Dendritic cell treated with granulocyte-macrophage colony-stimulating factor and Interleukin-4, amounts not matched to agents 40 ng/mL and 50 ng/mL, for 4 days (primary cell): ENCODE results near the gene GLO1.
A peak's percentile ranks its signal among the peaks of the same experiment; 100 is the strongest.

ENCODE experiments used
- H3K27ac Mint-ChIP-seq: one replicate; pipeline ENCODE4 v1.8.0; 2022; ENCODE audit warnings: mild to moderate bottlenecking, mixed read lengths
- H3K27me3 Mint-ChIP-seq: one replicate; pipeline ENCODE4 v1.8.0; 2022; ENCODE audit warnings: mild to moderate bottlenecking, mixed read lengths
- H3K36me3 Mint-ChIP-seq: one replicate; pipeline ENCODE4 v1.8.0; 2022; ENCODE audit warnings: low read depth, mixed read lengths
- H3K4me1 Mint-ChIP-seq: one replicate; pipeline ENCODE4 v1.8.0; 2022; ENCODE audit warnings: low read depth, mixed read lengths
- H3K4me3 Mint-ChIP-seq: one replicate; pipeline ENCODE4 v1.8.0; 2022; ENCODE audit warnings: mild to moderate bottlenecking, moderate library complexity, mixed read lengths
- H3K9me3 Mint-ChIP-seq: one replicate; pipeline ENCODE4 v1.8.0; 2022; ENCODE audit warnings: mixed read lengths
- intact Hi-C: fragments of 100-400 bp; cut with micrococcal nuclease; formaldehyde crosslinking; loops from one replicate; pipeline ENCODE4 v1.15.0; 2022

Gene GLO1

DNA sequence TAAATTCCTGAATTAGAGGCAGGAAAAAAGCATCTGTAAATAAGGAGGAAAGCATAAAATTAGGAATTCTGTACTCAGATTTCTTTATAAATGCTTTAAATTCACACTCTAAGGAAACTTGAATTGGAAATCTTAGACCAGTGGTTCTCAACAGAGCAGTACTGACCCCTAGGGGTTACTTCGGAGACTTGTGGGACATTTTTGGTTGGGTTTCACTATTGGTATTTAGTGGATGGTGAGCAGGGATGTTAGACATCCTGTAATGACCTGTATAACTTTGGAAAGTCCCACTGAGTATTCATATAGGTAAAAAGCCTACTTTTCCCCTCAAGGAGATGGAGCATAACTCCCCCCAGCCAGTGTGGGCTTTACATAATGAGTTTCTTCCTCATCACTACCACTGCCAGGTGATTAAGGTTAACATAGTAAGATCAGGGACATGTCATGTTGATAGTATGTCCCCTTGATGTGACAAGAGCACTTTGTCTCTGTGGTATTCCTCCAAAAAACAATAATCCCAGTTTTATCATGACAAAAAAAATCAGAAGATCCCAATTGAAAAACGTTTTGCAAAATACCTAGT is 31.0 kb downstream of the GLO1 start:
- intact Hi-C loops = no loop called here
- Mint-ChIP-seq H3K4me1 (peaks cover 17% of the 10 kb centered on the region), H3K36me3 (peaks cover 12% of the 10 kb centered on the region), H3K27ac (no peak overlapping the region), H3K4me3 (no peak overlapping the region), H3K9me3 (no peaks in the 10 kb centered on the region), H3K27me3 (peaks cover 2% of the 10 kb centered on the region)

GRCh38 chr6:38658418-38659167 is 44.4 kb downstream of the GLO1 start:
- Mint-ChIP-seq H3K27ac (no peak overlapping the region), H3K9me3 (no peaks in the 10 kb centered on the region), H3K4me1 (peaks cover 4% of the 10 kb centered on the region), H3K4me3 (no peak overlapping the region), H3K36me3 (no peaks in the 10 kb centered on the region), H3K27me3 (no peaks in the 10 kb centered on the region)
- intact Hi-C loops = no loop called here

DNA sequence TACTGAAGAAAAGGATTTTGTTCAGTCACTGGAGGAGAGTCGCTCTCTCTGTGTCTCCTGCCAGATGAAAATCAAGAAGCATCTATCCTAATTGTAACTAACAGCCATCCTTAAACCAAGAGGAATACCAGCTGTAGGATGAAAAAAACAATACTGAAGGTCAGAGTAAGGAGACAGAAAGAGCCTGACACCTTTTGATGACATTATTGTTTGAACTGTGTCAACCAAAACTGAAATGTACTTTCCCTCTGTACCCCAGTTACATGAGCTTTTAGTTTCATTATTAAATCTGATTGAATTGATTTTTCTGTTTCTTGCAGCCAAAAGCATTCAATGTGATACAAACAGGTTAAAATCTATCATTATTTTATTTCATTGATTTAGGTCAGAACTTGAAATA is 46.0 kb downstream of the GLO1 start:
- Mint-ChIP-seq H3K4me1 (peaks cover 4% of the 10 kb centered on the region), H3K36me3 (no peaks in the 10 kb centered on the region), H3K4me3 (no peak overlapping the region), H3K9me3 (no peaks in the 10 kb centered on the region), H3K27ac (no peak overlapping the region), H3K27me3 (no peaks in the 10 kb centered on the region)
- intact Hi-C loops = no loop called here

DNA sequence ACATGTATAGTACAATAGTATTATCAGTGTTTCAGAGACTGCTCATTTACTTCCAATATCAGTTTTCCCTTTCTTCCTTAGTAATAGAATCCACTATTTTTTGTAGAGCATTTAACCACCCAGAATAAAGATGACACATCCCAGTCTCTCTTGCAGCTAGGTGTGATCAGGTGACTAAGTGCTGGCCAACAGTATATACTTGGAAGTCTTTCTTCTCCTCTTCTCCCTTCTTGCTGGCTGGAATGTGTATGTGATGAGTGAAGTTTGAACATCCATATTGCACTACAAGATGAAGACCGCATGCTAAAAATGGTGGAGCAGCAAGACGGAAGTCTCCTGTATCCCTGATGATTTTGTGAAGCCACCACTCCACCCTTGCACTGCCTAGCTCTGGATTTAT is 48.7 kb downstream of the GLO1 start:
- no peak overlapping the region for H3K27ac Mint-ChIP-seq

DNA sequence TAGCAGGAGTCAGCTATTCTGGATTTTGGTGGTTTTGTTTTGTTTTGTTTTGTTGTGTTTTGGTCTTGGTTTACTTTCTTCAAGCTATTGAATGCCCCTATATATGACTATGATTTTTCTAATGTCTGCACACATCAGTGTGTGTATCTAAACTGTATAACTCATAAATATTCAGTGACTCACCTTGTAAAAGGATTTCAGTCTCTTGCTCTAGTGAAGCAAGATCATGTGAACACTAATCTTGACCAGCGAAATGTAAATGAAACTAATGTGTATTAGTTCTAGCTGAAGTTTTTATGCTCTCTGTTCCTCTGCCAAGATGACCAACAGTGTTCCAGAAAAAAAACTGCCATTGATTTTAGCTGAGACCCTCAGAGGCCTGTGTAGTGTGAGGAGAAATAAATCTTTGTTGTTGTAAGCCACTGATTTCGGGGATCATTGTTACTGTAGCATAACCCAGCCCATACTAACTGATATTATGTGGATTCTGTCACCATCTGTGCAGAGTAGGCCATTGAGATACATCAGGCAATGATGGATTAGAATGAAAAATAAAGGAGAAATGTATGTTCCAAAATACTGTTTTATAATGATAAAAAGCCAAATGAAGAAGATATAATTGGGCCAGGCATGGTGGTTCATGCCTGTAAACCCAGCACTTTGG is 51.7 kb downstream of the GLO1 start:
- no peak overlapping the region for H3K27ac Mint-ChIP-seq
- H3K4me3 Mint-ChIP-seq = no peak overlapping the region
- no peaks in the 10 kb centered on the region for H3K36me3 Mint-ChIP-seq
- intact Hi-C loops = no loop called here
- no peaks in the 10 kb centered on the region for H3K9me3 Mint-ChIP-seq
- H3K27me3 Mint-ChIP-seq = no peaks in the 10 kb centered on the region
- no peaks in the 10 kb centered on the region for H3K4me1 Mint-ChIP-seq

More for the DNA sequence above, 48.7 kb downstream of the GLO1 start:
- intact Hi-C loops = no loop called here
- no peaks in the 10 kb centered on the region for H3K36me3 Mint-ChIP-seq
- no peak overlapping the region for H3K4me3 Mint-ChIP-seq
- H3K4me1 Mint-ChIP-seq = no peaks in the 10 kb centered on the region
- no peaks in the 10 kb centered on the region for H3K27me3 Mint-ChIP-seq
- H3K9me3 Mint-ChIP-seq = no peaks in the 10 kb centered on the region

DNA sequence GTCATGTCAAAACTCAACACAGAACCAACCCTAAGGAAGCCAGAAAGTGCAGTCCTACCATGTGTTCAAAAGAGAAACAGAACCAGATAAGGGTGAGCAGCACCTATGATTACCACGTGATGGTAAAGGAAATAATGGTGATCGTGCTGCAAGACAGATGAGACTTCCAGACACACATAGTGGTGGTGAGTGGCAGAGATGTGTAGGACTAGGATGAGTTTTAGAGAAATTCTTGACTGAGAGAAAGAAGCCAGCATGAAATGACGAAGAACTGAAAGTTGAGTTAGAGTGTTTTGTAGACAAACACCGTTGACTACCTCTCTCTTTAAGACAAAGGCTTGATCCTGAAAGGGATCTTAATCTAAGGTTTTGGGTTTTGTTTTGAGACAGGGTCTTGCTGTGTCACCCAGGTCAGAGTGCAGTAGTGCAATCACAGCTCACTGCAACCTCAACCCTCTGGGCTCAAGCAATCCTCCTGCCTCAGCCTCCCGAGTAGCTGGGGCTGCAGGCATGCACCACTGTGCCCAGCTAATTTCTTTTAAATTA is 52.7 kb downstream of the GLO1 start:
- no peak overlapping the region for H3K27ac Mint-ChIP-seq
- no peaks in the 10 kb centered on the region for H3K36me3 Mint-ChIP-seq
- intact Hi-C loops = no loop called here
- H3K4me3 Mint-ChIP-seq = no peak overlapping the region
- H3K9me3 Mint-ChIP-seq = no peaks in the 10 kb centered on the region
- no peaks in the 10 kb centered on the region for H3K4me1 Mint-ChIP-seq
- H3K27me3 Mint-ChIP-seq = no peaks in the 10 kb centered on the region

DNA sequence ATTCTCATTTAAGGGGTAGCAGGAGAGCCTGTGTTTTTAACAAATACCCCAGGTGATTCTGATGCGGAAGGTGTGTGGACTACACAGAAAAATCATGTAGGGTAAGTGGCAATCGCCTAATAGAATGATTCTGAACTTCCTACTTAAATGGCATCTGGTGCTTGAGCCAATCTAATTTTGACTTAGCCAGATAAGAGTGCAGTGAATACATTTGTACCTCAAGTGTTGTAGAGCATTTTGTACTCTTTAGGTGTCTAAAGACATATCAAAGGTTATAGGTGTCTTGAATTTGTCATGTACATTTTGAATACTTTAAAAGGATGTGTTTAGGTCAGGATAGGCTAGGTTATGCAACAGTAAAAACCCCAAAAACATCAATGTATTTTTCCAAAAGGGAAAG is 53.2 kb downstream of the GLO1 start:
- Mint-ChIP-seq H3K27me3 (no peaks in the 10 kb centered on the region), H3K4me3 (no peak overlapping the region), H3K36me3 (no peaks in the 10 kb centered on the region), H3K27ac (no peak overlapping the region), H3K9me3 (no peaks in the 10 kb centered on the region), H3K4me1 (no peaks in the 10 kb centered on the region)
- intact Hi-C loops = loop anchor here (10.0 kb wide), 1 partner anchor 55 kb away; the partner anchor contains the start of gene GLO1

DNA sequence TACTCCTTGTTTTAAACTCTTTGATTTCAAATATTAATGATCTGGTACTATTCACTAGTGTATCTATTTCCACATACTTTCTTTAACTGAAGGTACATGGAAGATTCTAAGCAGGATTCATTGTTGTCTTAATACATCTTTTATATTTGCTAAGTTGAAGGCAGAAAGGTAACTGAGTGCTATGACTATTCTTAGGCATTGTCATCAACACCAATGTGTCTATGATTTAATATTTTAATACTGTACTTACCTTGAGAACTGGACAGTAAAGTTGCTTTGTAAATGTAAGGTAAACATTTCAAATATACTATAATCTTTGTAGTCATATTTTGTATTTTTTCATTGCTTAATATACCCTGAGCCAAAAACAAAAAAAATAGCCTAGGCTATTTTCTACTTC is 54.3 kb downstream of the GLO1 start:
- no peaks in the 10 kb centered on the region for H3K4me1 Mint-ChIP-seq
- H3K27ac Mint-ChIP-seq = no peak overlapping the region
- H3K4me3 Mint-ChIP-seq = no peak overlapping the region
- H3K27me3 Mint-ChIP-seq = no peaks in the 10 kb centered on the region
- H3K36me3 Mint-ChIP-seq = no peaks in the 10 kb centered on the region
- no peaks in the 10 kb centered on the region for H3K9me3 Mint-ChIP-seq
- intact Hi-C loops = loop anchor here (10.0 kb wide), 1 partner anchor 56 kb away; the partner anchor contains the start of gene GLO1

- H3K36me3 Mint-ChIP-seq = no peaks in the 10 kb centered on the region
- intact Hi-C loops = loop anchor here (10.0 kb wide), 1 partner anchor 58 kb away; the partner anchor contains the start of gene GLO1
Measured at GRCh38 chr6:38646166-38646878, 56.6 kb downstream of the GLO1 start.

GRCh38 chr6:38644951-38645350 is 58.0 kb downstream of the GLO1 start:
- Mint-ChIP-seq H3K36me3 (peaks cover 3% of the 10 kb centered on the region), H3K27ac (no peak overlapping the region), H3K9me3 (no peaks in the 10 kb centered on the region), H3K4me3 (no peak overlapping the region), H3K27me3 (no peaks in the 10 kb centered on the region), H3K4me1 (peaks cover 11% of the 10 kb centered on the region)
- intact Hi-C loops = loop anchor here (10.0 kb wide), 1 partner anchor 60 kb away; the partner anchor contains the start of gene GLO1

More at GRCh38 chr6:38646166-38646878, 56.6 kb downstream of the GLO1 start:
- no peak overlapping the region for H3K4me3 Mint-ChIP-seq
- no peak overlapping the region for H3K27ac Mint-ChIP-seq
- no peaks in the 10 kb centered on the region for H3K9me3 Mint-ChIP-seq
- H3K4me1 Mint-ChIP-seq = no peaks in the 10 kb centered on the region
- H3K27me3 Mint-ChIP-seq = no peaks in the 10 kb centered on the region

DNA sequence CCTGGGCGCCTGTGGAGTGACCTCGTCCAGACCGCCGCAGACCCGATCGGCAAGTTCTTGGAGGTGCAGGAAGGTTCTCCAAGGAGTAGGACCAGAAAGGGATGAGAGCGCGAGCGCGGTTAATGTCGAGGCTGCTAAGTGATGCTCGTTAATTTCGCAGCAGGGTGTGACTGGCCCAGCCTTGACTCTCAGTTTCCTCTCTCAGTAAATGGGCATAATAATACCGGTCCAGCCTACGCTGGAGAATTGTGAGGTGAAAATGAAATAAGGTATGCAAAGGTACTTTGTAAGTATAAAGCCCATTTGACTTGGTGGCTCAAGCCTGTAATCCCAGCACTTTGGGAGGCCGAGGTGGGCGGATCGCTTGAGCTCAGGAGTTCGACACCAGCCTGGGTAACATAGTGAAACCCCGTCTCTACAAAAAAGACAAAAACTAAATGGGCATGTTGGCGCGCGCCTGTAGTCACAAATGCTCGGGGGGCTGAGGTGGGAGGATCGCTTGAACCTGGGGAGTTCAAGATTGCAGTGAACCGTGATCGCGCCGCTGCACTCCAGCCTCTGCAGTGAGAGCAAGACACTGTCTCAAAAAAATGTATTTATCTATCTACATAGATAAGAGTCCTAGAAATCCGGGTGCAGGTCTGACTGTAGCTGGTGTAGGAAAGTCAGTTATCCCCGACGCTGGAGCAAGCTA is 62.6 kb downstream of the GLO1 start:
- H3K27ac Mint-ChIP-seq = peak overlapping the region; percentile 90
- peaks cover 12% of the 10 kb centered on the region for H3K36me3 Mint-ChIP-seq
- no peaks in the 10 kb centered on the region for H3K27me3 Mint-ChIP-seq
- H3K4me3 Mint-ChIP-seq = peak overlapping the region; percentile 90
- no peaks in the 10 kb centered on the region for H3K9me3 Mint-ChIP-seq
- H3K4me1 Mint-ChIP-seq = peaks cover 34% of the 10 kb centered on the region
- intact Hi-C loops = loop anchor here (10.0 kb wide), 1 partner anchor 64 kb away; the partner anchor contains the start of gene GLO1

GRCh38 chr6:38639498-38640215 is 63.3 kb downstream of the GLO1 start, which contains the start of gene BTBD9:
Gene BTBD9, minus strand, starts transcription at chr6:38639929.
- peak within 1 kb of the TSS; percentile 90 for H3K4me3 Mint-ChIP-seq
- no peaks in the 10 kb centered on the region for H3K27me3 Mint-ChIP-seq
- no peaks in the 10 kb centered on the region for H3K9me3 Mint-ChIP-seq
- H3K27ac Mint-ChIP-seq = peak within 1 kb of the TSS; percentile 90
- H3K4me1 Mint-ChIP-seq = peaks cover 39% of the 10 kb centered on the region
- peaks cover 12% of the 10 kb centered on the region for H3K36me3 Mint-ChIP-seq
- intact Hi-C loops = loop anchor here (10.0 kb wide), 1 partner anchor 65 kb away; the partner anchor contains the start of gene GLO1
